SJCRH30 (cell line): ENCODE results near the gene FPGS. TPM values are rescaled to one million over a fixed set of nuclear protein-coding genes. Genes with fewer than 3 reads are reported as not detected.
A peak's percentile ranks its signal among the peaks of the same experiment; 100 is the strongest.

Experiments
- DNase-seq, 2 experiments: peaks; one replicate each; pipeline ENCODE4 v3.0.0-alpha.2; 2015 to 2020
- H3K27ac ChIP-seq: fragments of 250-450 bp; sonication (Bioruptor Pico); 2 replicates; pipeline ENCODE4 v1.5.1; 2020; ENCODE audit warnings: mild to moderate bottlenecking, moderate library complexity
- H3K27me3 ChIP-seq: fragments of 250-450 bp; sonication (Bioruptor Pico); 2 replicates; pipeline ENCODE4 v1.5.1; 2020; ENCODE audit warnings: mild to moderate bottlenecking, moderate library complexity
- H3K36me3 ChIP-seq: fragments of 250-450 bp; sonication (Bioruptor Pico); 2 replicates; pipeline ENCODE4 v1.5.1; 2020; ENCODE audit warnings: mild to moderate bottlenecking, moderate library complexity
- H3K4me1 ChIP-seq: fragments of 250-450 bp; sonication (Bioruptor Pico); 2 replicates; pipeline ENCODE4 v1.5.1; 2020; ENCODE audit warnings: mild to moderate bottlenecking, moderate library complexity
- H3K4me3 ChIP-seq: fragments of 250-450 bp; sonication (Bioruptor Pico); 2 replicates; pipeline ENCODE4 v1.5.1; 2020; ENCODE audit warnings: mild to moderate bottlenecking, moderate library complexity
- H3K9me3 ChIP-seq: fragments of 250-450 bp; sonication (Bioruptor Pico); replicated peaks from 2 replicates; pipeline ENCODE4 v1.5.1; 2020; ENCODE audit warnings: mild to moderate bottlenecking, moderate library complexity
- total RNA-seq: library from RNA; depleted of rRNA; stranded (reverse); fragments of >200 nt; shearing (Covaris generic); gene quantifications from 2 replicates; pipeline ENCODE4 v1.2.3, GENCODE V29; 2014

Gene FPGS
- total RNA-seq, 1 experiment from 2014 or later = 39.4 TPM

- H3K27me3 ChIP-seq = peaks cover 3% of the 10 kb centered on the region; the same call in 1 of the 2 replicates
- peak overlapping the region; percentile 31; the same call in 1 of the 2 replicates for H3K27ac ChIP-seq
- no peak for DNase-seq
- peaks cover 23% of the 10 kb centered on the region for H3K4me1 ChIP-seq
- no peak overlapping the region for H3K4me3 ChIP-seq
- no peaks in the 10 kb centered on the region for H3K36me3 ChIP-seq
- H3K9me3 ChIP-seq = no peaks in the 10 kb centered on the region
Observed at GRCh38 chr9:127767410-127767809, 35.3 kb upstream of the FPGS start.

GRCh38 chr9:127767909-127768331 is 34.8 kb upstream of the FPGS start:
- Histone ChIP-seq H3K36me3 (no peaks in the 10 kb centered on the region), H3K4me1 (peaks cover 23% of the 10 kb centered on the region), H3K9me3 (no peaks in the 10 kb centered on the region), H3K4me3 (no peak overlapping the region), H3K27me3 (peaks cover 3% of the 10 kb centered on the region; the same call in 1 of the 2 replicates), H3K27ac (peak overlapping the region; percentile 31)
- peak; percentile 56 to 72 for DNase-seq

- peak overlapping the region; percentile 31; the same call in 1 of the 2 replicates for H3K27ac ChIP-seq
- DNase-seq = no peak
Observed at GRCh38 chr9:127768698-127769097, 34.0 kb upstream of the FPGS start.

GRCh38 chr9:127769101-127769500 is 33.6 kb upstream of the FPGS start:
- no peak overlapping the region for H3K4me3 ChIP-seq
- no peak for DNase-seq
- no peaks in the 10 kb centered on the region for H3K27me3 ChIP-seq
- no peak overlapping the region for H3K27ac ChIP-seq
- no peaks in the 10 kb centered on the region for H3K9me3 ChIP-seq
- no peaks in the 10 kb centered on the region for H3K36me3 ChIP-seq
- H3K4me1 ChIP-seq = peaks cover 23% of the 10 kb centered on the region

More at GRCh38 chr9:127768698-127769097, 34.0 kb upstream of the FPGS start:
- Histone ChIP-seq H3K4me3 (no peak overlapping the region), H3K27me3 (no peaks in the 10 kb centered on the region), H3K9me3 (no peaks in the 10 kb centered on the region), H3K36me3 (no peaks in the 10 kb centered on the region), H3K4me1 (peaks cover 23% of the 10 kb centered on the region)

- no peaks in the 10 kb centered on the region for H3K27me3 ChIP-seq
- H3K9me3 ChIP-seq = no peaks in the 10 kb centered on the region
- H3K36me3 ChIP-seq = no peaks in the 10 kb centered on the region
- DNase-seq = no peak
- H3K27ac ChIP-seq = no peak overlapping the region
- H3K4me1 ChIP-seq = peaks cover 23% of the 10 kb centered on the region
- H3K4me3 ChIP-seq = no peak overlapping the region
Observed at GRCh38 chr9:127769929-127770582, 32.6 kb upstream of the FPGS start.

- peaks cover 23% of the 10 kb centered on the region for H3K4me1 ChIP-seq
- peak overlapping the region; percentile 59 for H3K4me3 ChIP-seq
- H3K27ac ChIP-seq = no peak overlapping the region
- no peaks in the 10 kb centered on the region for H3K9me3 ChIP-seq
- no peak for DNase-seq
- no peaks in the 10 kb centered on the region for H3K27me3 ChIP-seq
- H3K36me3 ChIP-seq = no peaks in the 10 kb centered on the region
Observed at GRCh38 chr9:127770583-127770904, 32.1 kb upstream of the FPGS start.

- Histone ChIP-seq H3K36me3 (no peaks in the 10 kb centered on the region), H3K9me3 (no peaks in the 10 kb centered on the region), H3K27me3 (no peaks in the 10 kb centered on the region), H3K4me3 (peak overlapping the region; percentile 59), H3K4me1 (peaks cover 25% of the 10 kb centered on the region), H3K27ac (no peak overlapping the region)
- peak; percentile 99 to 100 for DNase-seq
Observed at GRCh38 chr9:127770905-127771569, 31.6 kb upstream of the FPGS start.

GRCh38 chr9:127771570-127772189 is 31.0 kb upstream of the FPGS start:
- H3K4me1 ChIP-seq = peaks cover 30% of the 10 kb centered on the region
- H3K4me3 ChIP-seq = peak overlapping the region; percentile 59
- H3K36me3 ChIP-seq = no peaks in the 10 kb centered on the region
- no peak overlapping the region for H3K27ac ChIP-seq
- no peaks in the 10 kb centered on the region for H3K27me3 ChIP-seq
- DNase-seq = no peak
- H3K9me3 ChIP-seq = no peaks in the 10 kb centered on the region

GRCh38 chr9:127772603-127773002 is 30.1 kb upstream of the FPGS start:
- H3K27me3 ChIP-seq = no peaks in the 10 kb centered on the region
- no peak overlapping the region for H3K4me3 ChIP-seq
- H3K9me3 ChIP-seq = no peaks in the 10 kb centered on the region
- H3K4me1 ChIP-seq = peaks cover 23% of the 10 kb centered on the region
- no peak overlapping the region for H3K27ac ChIP-seq
- H3K36me3 ChIP-seq = no peaks in the 10 kb centered on the region
- DNase-seq = no peak

- Histone ChIP-seq H3K4me1 (peaks cover 21% of the 10 kb centered on the region), H3K4me3 (no peak overlapping the region), H3K9me3 (no peaks in the 10 kb centered on the region), H3K27me3 (no peaks in the 10 kb centered on the region), H3K27ac (no peak overlapping the region), H3K36me3 (no peaks in the 10 kb centered on the region)
- DNase-seq = no peak
Observed at GRCh38 chr9:127773272-127773671, 29.4 kb upstream of the FPGS start.

- H3K27me3 ChIP-seq = no peaks in the 10 kb centered on the region
- H3K9me3 ChIP-seq = no peaks in the 10 kb centered on the region
- H3K36me3 ChIP-seq = no peaks in the 10 kb centered on the region
- DNase-seq = no peak
- no peak overlapping the region for H3K27ac ChIP-seq
- H3K4me1 ChIP-seq = peaks cover 26% of the 10 kb centered on the region
- H3K4me3 ChIP-seq = no peak overlapping the region
Observed at GRCh38 chr9:127773981-127774380, 28.7 kb upstream of the FPGS start.

- H3K36me3 ChIP-seq = no peaks in the 10 kb centered on the region
- H3K27me3 ChIP-seq = no peaks in the 10 kb centered on the region
- DNase-seq = peak; percentile 66
- peaks cover 33% of the 10 kb centered on the region for H3K4me1 ChIP-seq
- H3K27ac ChIP-seq = no peak overlapping the region
- no peak overlapping the region for H3K4me3 ChIP-seq
- no peaks in the 10 kb centered on the region for H3K9me3 ChIP-seq
Observed at GRCh38 chr9:127776195-127776923, 26.3 kb upstream of the FPGS start.

GRCh38 chr9:127776924-127777289 is 25.8 kb upstream of the FPGS start:
- Histone ChIP-seq H3K4me1 (peaks cover 33% of the 10 kb centered on the region), H3K27me3 (no peaks in the 10 kb centered on the region), H3K9me3 (no peaks in the 10 kb centered on the region), H3K27ac (no peak overlapping the region), H3K36me3 (no peaks in the 10 kb centered on the region), H3K4me3 (no peak overlapping the region)
- DNase-seq = no peak

GRCh38 chr9:127777368-127777980 is 25.2 kb upstream of the FPGS start:
- no peak for DNase-seq
- no peaks in the 10 kb centered on the region for H3K9me3 ChIP-seq

More at GRCh38 chr9:127777368-127777980, 25.2 kb upstream of the FPGS start:
- Histone ChIP-seq H3K27ac (no peak overlapping the region), H3K4me3 (no peak overlapping the region), H3K36me3 (no peaks in the 10 kb centered on the region), H3K27me3 (no peaks in the 10 kb centered on the region), H3K4me1 (peaks cover 33% of the 10 kb centered on the region)
